GM12875 (cell line): Measurements from ENCODE around the gene HGS.

Source experiments
- H3K4me3 ChIP-seq: one replicate; pipeline ENCODE4 v1.5.1; 2011; ENCODE audit warnings: low read depth, low read length, control low read depth
- CTCF ChIP-seq: IDR thresholded peaks from 2 replicates; pipeline ENCODE4 v1.5.1; 2011; ENCODE audit warnings: low read depth, mild to moderate bottlenecking, control low read depth, inconsistent platforms, low read length, moderate library complexity, borderline replicate concordance; ENCODE audit not compliant: insufficient read depth

HGS gene

GRCh38 chr17:81641825-81642489 lies 41.9 kb upstream of the HGS start:
- no peak overlapping the region for H3K4me3 ChIP-seq
- no peak for TF ChIP-seq CTCF

- TF ChIP-seq CTCF, result no peak
Observed at GRCh38 chr17:81644496-81644895, 39.3 kb upstream of the HGS start.

GRCh38 chr17:81644976-81645952 lies 38.5 kb upstream of the HGS start:
- TF ChIP-seq CTCF, result no peak
- no peak overlapping the region for H3K4me3 ChIP-seq

More at GRCh38 chr17:81644496-81644895, 39.3 kb upstream of the HGS start:
- H3K4me3 ChIP-seq, result no peak overlapping the region

GRCh38 chr17:81646869-81647600 lies 36.8 kb upstream of the HGS start:
- H3K4me3 ChIP-seq, result no peak overlapping the region
- no peak for TF ChIP-seq CTCF

- no peak for TF ChIP-seq CTCF
- no peak overlapping the region for H3K4me3 ChIP-seq
Observed at GRCh38 chr17:81647640-81648012, 36.2 kb upstream of the HGS start.

GRCh38 chr17:81648013-81648706 lies 35.7 kb upstream of the HGS start:
- H3K4me3 ChIP-seq, result no peak overlapping the region
- TF ChIP-seq CTCF, result no peak
